HUES6 (cell line): Measurements from ENCODE around the gene D2HGDH.
A peak's percentile ranks its signal among the peaks of the same experiment; 100 is the strongest.

Experiments used
- H3K27ac ChIP-seq: 2 replicates; pipeline ENCODE4 v1.7.0; 2013; ENCODE audit warnings: low read depth, mild to moderate bottlenecking, low read length, inconsistent platforms
- H3K27me3 ChIP-seq: 2 replicates; pipeline ENCODE4 v1.6.1; 2013; ENCODE audit warnings: low read length; ENCODE audit not compliant: control insufficient read depth, insufficient read depth
- H3K36me3 ChIP-seq: 2 replicates; pipeline ENCODE4 v1.6.1; 2013; ENCODE audit warnings: low read length; ENCODE audit not compliant: control insufficient read depth, insufficient read depth
- H3K4me1 ChIP-seq: 2 replicates; pipeline ENCODE4 v1.6.1; 2013; ENCODE audit warnings: low read length; ENCODE audit not compliant: control insufficient read depth, insufficient read depth
- H3K4me3 ChIP-seq: 2 replicates; pipeline ENCODE4 v1.5.1; 2013; ENCODE audit warnings: low read depth, low read length
- H3K9ac ChIP-seq: one replicate; pipeline ENCODE4 v1.6.1; 2013; ENCODE audit warnings: mild to moderate bottlenecking, low read length
- H3K9me3 ChIP-seq: 2 replicates; pipeline ENCODE4 v1.6.1; 2013; ENCODE audit warnings: low read depth, low read length; ENCODE audit not compliant: control insufficient read depth, insufficient read depth

The D2HGDH gene

DNA sequence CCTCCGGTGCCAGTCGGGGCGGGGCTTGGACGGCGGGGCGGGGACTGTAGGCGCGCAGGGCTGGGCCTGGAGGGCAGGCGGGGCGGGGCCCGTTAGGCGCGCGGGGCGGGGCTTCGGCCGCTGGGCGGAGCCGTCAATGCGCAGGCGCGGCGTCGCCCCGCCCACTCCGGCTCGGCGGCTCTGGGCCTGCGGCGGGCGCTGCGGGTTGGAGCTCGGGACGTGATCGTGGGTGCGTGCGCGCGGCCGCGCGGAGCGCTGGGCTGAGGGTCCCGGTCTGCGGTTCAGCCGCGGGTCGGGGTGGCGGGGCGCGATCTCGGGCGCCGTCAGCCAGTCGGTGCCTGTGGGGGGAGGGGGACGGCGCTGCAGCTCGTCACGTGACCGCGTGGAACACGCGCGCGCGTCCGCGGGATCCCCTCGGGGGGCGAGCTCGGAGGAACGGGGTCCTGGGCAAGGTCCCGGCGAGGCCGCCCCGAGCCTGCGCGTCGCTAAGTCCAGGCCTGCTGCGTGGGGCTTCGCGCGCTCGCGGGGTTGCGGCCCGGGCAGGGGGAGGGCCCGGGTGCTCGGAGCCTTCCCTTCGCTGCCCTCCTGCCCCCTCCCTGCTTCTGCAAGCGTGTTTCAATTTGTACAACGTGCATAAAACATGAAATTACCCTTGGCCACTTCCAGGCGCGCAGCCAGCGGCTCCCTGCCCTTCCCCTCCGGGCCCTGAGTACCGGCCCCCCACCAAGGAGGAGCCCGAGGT lies at the start of gene D2HGDH:
Gene D2HGDH (plus strand): TSS at position 164 of the 742 bp plus-strand sequence. CDS start 595 bp downstream, outside the sequence.
- Histone ChIP-seq H3K36me3 (no peaks in the 10 kb centered on the region), H3K27ac (peak within 1 kb of the TSS; percentile 85; the same call in 1 of the 2 replicates), H3K27me3 (peaks cover 5% of the 10 kb centered on the region), H3K9me3 (no peaks in the 10 kb centered on the region), H3K9ac (peak within 1 kb of the TSS; percentile 87), H3K4me3 (peak within 1 kb of the TSS; percentile 95), H3K4me1 (no peaks in the 10 kb centered on the region)

DNA sequence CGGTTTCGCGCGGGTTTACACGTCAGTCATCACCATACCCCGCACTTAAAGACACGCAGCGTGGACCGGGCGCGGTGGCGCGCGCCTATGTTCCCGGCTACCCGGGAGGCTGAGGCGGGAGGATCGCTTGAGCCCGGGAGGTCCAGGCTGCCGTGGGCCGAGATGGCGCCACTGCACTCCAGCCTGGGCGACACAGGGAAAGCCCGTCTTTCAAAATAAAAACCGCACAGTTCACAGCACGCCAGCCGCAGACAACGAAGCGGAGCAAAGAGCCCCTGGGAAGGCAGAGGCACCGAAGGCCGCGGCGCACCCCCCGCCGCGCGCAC lies 48.1 kb upstream of the D2HGDH start:
- Histone ChIP-seq H3K9ac (peak overlapping the region; percentile 98), H3K4me1 (peaks cover 9% of the 10 kb centered on the region), H3K36me3 (peaks cover 56% of the 10 kb centered on the region), H3K27ac (peak overlapping the region; percentile 92), H3K9me3 (no peaks in the 10 kb centered on the region), H3K4me3 (peak overlapping the region; percentile 81), H3K27me3 (no peaks in the 10 kb centered on the region)

- peaks cover 55% of the 10 kb centered on the region for H3K36me3 ChIP-seq
- peak within 1 kb of the TSS; percentile 81 for H3K4me3 ChIP-seq
- H3K27me3 ChIP-seq: no peaks in the 10 kb centered on the region
- peak within 1 kb of the TSS; percentile 98 for H3K9ac ChIP-seq
- H3K4me1 ChIP-seq: peaks cover 9% of the 10 kb centered on the region
- H3K27ac ChIP-seq: peak within 1 kb of the TSS; percentile 92
- H3K9me3 ChIP-seq: no peaks in the 10 kb centered on the region
These were observed 47.6 kb upstream of the D2HGDH start, which contains the start of gene DTYMK for GRCh38 chr2:241686650-241687425. DTYMK (minus strand) TSS chr2:241686815; CDS start chr2:241686783, 32 bp downstream.

- H3K36me3 ChIP-seq: peaks cover 45% of the 10 kb centered on the region
- H3K27ac ChIP-seq: no peak overlapping the region
- no peaks in the 10 kb centered on the region for H3K9me3 ChIP-seq
- H3K4me3 ChIP-seq: no peak overlapping the region
- peaks cover 9% of the 10 kb centered on the region for H3K4me1 ChIP-seq
- no peaks in the 10 kb centered on the region for H3K27me3 ChIP-seq
- H3K9ac ChIP-seq: no peak overlapping the region
These were observed 45.1 kb upstream of the D2HGDH start for GRCh38 chr2:241689306-241689705.

DNA sequence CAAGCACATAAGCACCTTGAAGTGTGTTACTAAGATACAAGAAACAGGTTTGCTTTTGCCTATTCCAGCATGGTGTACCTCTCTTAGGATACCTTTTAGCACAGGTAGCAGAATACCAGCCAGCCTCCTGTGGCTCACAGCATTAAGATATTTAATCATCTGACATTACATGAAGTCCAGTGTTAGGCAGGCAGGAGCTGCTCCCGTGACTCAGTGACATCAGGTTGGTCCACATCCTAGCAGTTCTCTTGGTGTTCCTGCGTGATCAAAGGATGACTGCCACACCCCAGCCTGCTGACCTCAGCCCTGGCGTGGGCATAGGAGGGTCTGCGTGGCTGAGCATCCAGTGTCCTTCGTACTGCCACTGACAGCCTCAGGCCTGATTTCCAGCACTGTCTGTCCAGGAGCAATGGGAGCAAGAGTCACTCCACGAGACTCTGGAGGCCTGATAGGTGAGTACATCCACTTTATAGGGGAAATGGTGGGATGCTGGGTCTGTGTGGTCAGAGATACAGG lies 44.2 kb upstream of the D2HGDH start:
- H3K4me3 ChIP-seq: no peak overlapping the region
- H3K4me1 ChIP-seq: peaks cover 9% of the 10 kb centered on the region
- H3K27ac ChIP-seq: no peak overlapping the region
- H3K27me3 ChIP-seq: no peaks in the 10 kb centered on the region
- no peaks in the 10 kb centered on the region for H3K9me3 ChIP-seq
- peak overlapping the region; percentile 34 for H3K9ac ChIP-seq
- peaks cover 47% of the 10 kb centered on the region for H3K36me3 ChIP-seq

GRCh38 chr2:241692448-241692847 lies 42.0 kb upstream of the D2HGDH start:
- Histone ChIP-seq H3K4me3 (no peak overlapping the region), H3K9me3 (no peaks in the 10 kb centered on the region), H3K27me3 (no peaks in the 10 kb centered on the region), H3K9ac (no peak overlapping the region), H3K4me1 (peaks cover 6% of the 10 kb centered on the region), H3K36me3 (peaks cover 47% of the 10 kb centered on the region), H3K27ac (no peak overlapping the region)

DNA sequence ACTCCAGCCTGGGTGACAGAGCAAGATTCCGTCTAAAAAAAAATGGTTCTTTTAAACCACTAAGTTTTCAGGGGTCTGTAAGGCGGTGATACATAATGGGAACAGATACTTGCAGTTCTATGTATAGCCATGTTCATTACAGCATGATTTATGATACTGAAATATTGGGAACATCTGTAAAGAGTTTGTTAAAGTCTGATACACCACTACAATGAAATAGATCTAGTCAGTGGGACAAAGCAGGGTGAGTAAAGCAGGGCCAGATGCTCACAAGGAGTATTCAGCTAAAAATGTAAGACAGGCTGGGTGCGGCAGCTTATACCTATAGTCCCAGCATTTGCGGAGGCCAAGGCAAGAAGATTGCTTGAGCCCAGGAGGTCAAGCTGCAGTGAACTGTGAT lies 38.8 kb upstream of the D2HGDH start:
- H3K9me3 ChIP-seq: no peaks in the 10 kb centered on the region
- H3K4me1 ChIP-seq: no peaks in the 10 kb centered on the region
- H3K9ac ChIP-seq: no peak overlapping the region
- H3K36me3 ChIP-seq: peaks cover 32% of the 10 kb centered on the region
- H3K4me3 ChIP-seq: no peak overlapping the region
- H3K27me3 ChIP-seq: no peaks in the 10 kb centered on the region
- no peak overlapping the region for H3K27ac ChIP-seq

DNA sequence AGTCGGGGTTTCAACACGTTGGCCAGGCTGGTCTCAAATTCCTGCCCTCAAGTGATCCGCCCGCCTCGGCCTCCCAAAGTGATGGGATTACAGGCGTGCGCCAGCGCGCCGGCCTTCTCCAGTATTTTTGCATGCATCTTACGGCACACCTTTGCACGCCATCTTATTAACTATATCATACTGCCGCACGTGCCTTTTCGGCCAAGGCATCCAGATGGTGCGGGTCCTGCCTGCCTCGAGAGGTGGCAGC lies 33.4 kb upstream of the D2HGDH start:
- H3K27ac ChIP-seq: peak overlapping the region; percentile 95; the same call in 1 of the 2 replicates
- H3K4me1 ChIP-seq: no peaks in the 10 kb centered on the region
- peaks cover 20% of the 10 kb centered on the region for H3K36me3 ChIP-seq
- no peaks in the 10 kb centered on the region for H3K9me3 ChIP-seq
- H3K27me3 ChIP-seq: no peaks in the 10 kb centered on the region
- H3K9ac ChIP-seq: peak overlapping the region; percentile 98
- H3K4me3 ChIP-seq: peak overlapping the region; percentile 94

GRCh38 chr2:241701399-241702154 lies 32.9 kb upstream of the D2HGDH start, which contains the start of gene ING5:
ING5 (plus strand) TSS chr2:241702039; CDS start chr2:241702066, 27 bp downstream.
- H3K27ac ChIP-seq: peak within 1 kb of the TSS; percentile 95
- H3K4me3 ChIP-seq: peak within 1 kb of the TSS; percentile 94
- H3K36me3 ChIP-seq: peaks cover 25% of the 10 kb centered on the region
- H3K9ac ChIP-seq: peak within 1 kb of the TSS; percentile 98
- H3K27me3 ChIP-seq: no peaks in the 10 kb centered on the region
- H3K9me3 ChIP-seq: no peaks in the 10 kb centered on the region
- H3K4me1 ChIP-seq: no peaks in the 10 kb centered on the region

GRCh38 chr2:241702155-241703031 lies 32.0 kb upstream of the D2HGDH start:
- Histone ChIP-seq H3K4me3 (peak overlapping the region; percentile 94), H3K4me1 (no peaks in the 10 kb centered on the region), H3K27ac (peak overlapping the region; percentile 95; the same call in 1 of the 2 replicates)

More at GRCh38 chr2:241702155-241703031, 32.0 kb upstream of the D2HGDH start:
- Histone ChIP-seq H3K9me3 (no peaks in the 10 kb centered on the region), H3K9ac (peak overlapping the region; percentile 78), H3K27me3 (no peaks in the 10 kb centered on the region), H3K36me3 (peaks cover 32% of the 10 kb centered on the region)
